HCEC 1CT (cell line): ENCODE measurements around the gene MSL2.
"Not testable (repeated sequence)": the region's sequence is repeated elsewhere in the genome, so short reads cannot be mapped to it uniquely, and the experiment has no call there.

Experiments
- DNase-seq: peaks from one replicate; pipeline ENCODE4 v3.0.0-alpha.2; 2017

MSL2 gene, protein sequence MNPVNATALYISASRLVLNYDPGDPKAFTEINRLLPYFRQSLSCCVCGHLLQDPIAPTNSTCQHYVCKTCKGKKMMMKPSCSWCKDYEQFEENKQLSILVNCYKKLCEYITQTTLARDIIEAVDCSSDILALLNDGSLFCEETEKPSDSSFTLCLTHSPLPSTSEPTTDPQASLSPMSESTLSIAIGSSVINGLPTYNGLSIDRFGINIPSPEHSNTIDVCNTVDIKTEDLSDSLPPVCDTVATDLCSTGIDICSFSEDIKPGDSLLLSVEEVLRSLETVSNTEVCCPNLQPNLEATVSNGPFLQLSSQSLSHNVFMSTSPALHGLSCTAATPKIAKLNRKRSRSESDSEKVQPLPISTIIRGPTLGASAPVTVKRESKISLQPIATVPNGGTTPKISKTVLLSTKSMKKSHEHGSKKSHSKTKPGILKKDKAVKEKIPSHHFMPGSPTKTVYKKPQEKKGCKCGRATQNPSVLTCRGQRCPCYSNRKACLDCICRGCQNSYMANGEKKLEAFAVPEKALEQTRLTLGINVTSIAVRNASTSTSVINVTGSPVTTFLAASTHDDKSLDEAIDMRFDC

DNA sequence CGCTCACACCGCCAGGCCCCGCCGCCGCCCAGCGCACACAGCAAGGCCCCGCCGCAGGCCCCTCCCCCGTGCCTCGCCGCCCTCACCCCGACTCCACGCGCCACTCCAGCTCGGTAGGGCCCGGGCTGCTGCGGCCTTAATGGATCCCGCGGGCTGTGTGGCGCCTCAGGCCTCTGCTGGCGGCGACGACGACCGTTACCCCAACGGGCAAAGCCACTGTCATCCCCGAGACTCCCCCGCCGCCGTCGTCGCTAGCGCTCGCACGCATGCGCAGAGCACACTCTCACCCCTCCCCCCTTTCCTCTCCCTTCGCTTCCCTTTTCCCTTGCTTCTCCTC lies at the start of gene MSL2:
TSS of gene MSL2 (minus strand) at position 272 of the 337 bp plus-strand sequence. CDS start 1,222 bp downstream, outside the sequence.
- no peak for DNase-seq

DNA sequence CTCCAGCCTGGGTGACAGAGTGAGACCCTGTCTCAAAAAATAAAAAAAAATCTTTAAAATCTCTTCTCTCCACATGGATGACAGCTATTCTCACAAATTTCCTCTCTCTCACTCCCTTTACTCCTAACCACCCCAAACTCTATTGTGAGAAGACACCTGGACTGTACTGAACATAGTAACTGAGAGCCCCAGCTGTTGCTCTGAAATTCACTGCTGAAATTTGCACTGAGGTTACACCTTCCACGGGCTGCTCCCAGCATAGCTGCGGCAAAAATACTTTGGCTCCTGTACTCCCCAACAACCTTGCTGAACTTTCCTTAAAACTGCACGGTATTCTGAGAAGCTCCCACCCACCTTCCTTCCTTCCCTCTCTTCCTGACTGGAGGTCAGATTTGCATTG lies 49.6 kb upstream of the MSL2 start:
- no peak for DNase-seq

DNA sequence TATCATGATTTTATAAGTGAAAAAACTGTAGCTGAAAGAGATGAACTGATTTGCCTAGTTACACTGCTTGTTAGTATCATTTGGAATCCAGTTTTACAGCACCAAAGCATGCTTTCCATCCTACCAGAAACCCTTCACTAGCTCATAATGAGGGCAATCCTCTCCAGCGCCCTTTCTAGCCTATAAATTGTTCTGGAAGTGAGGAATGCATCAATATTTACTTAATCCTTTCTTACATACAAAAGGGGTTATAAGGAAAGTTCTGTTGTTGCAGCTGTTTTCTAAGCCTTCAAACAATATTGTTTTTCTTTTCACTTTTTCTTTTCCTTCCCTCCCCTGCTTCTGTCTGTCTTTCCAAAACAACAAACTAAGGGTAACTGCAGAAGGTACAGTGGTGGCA lies 43.0 kb upstream of the MSL2 start:
- DNase-seq, result no peak

DNA sequence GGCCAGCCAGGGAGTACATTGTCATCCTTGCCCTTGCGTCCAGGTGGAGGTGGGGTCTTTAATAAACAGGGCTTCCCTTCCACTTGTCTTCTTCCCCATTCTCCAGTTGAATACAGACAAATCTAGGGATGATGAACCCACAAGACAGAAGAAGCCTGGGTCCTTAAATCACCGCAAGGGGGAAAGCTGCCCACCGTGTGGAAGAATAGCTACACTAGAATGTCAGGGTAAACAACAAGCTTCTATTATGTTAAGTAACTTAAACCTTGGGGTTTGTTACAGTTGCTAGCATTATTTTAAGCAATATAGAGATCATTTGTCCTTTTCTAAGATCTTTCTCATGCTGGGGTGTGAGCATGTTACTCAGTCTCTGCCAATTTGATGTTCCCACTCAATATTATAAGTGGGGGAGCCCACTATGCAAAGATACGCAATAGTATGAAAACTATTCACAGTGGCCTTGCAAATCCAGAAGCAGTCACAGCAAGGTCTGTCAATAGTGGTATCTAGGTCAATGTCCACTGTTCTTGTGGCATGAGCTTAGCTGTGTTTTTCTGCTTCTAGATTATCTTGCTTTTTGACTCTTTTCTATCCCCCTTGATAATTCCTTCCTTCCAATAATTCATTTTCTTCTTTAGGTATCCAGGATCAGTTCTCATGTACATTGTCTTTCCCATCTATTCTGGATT lies 42.0 kb upstream of the MSL2 start:
- no peak for DNase-seq

DNA sequence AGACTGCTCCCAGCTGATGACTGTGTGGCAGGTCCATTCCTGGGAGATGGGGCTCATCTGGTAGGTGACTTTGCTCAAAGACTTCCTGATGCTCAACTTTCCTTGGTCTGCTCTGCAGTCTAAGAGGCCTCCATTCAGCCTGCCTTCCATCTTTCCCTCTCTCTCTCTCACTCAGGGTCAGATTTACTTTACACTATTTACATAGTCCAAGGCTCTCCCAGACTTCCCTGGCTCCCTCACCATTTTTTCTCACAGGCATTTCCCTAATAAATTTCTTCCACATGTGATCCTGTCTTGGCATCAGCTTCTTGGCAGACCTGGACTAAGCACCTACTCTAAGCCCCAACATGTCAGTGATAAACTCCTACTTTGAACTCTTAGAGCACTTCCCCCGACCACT lies 41.0 kb upstream of the MSL2 start:
- DNase-seq, result no peak

DNA sequence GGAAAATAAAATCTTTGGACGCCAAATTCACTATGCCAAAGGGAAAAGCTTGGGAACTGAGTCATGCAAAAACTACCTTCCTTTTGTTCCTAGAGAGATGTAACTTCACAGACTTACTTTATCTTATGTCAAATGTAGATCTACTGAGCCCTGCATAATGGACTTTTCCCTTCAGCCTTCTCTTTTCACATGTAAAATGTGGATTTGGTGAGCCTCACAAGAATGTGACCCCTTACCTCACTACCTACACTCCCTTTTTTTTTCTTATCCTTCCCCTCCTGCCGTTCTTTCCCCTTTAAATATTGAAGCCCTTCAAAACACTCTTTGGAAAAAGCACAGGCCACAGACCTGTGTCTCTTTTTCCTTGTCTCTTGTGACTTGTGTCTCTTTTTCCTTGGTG lies 40.0 kb upstream of the MSL2 start:
- no peak for DNase-seq

DNA sequence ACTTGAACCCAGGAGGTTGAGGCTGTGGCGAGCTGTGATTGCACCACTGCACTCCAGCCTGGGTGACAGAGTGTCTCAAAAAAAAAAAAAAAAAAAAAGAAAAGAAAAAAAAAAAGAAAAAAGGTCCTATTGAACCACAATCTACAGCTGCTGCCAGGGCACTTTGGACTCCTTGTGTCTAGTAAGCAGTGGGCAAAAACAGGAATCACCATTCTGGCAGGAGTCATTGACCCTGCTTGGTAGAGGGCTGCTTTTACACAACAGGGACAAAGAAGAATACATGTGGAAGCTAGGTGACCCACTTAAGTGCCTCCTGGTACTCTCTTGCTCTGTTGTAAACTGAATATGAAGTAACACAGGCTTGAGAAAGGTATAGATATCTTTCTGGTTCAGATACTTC lies 39.4 kb upstream of the MSL2 start:
- no peak for DNase-seq

DNA sequence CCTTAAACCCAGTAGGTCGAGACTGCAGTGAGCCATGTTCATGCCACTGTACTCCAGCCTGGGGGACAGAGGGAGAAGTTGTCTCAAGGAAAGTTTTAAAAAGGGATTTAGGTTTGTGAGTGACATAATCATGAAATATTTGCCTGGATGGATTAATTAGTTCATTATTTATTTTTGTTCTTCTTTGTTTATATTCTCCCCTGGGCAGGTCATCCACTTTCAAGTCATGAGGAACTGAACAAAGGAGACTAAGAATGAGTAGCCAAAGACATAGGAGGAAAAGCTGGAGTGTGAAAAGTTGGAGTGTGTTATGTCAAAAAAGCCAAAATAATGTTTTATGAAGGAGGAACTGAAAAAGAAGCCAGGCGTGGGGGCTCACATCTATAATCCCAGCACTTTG lies 36.3 kb upstream of the MSL2 start:
- no peak for DNase-seq

DNA sequence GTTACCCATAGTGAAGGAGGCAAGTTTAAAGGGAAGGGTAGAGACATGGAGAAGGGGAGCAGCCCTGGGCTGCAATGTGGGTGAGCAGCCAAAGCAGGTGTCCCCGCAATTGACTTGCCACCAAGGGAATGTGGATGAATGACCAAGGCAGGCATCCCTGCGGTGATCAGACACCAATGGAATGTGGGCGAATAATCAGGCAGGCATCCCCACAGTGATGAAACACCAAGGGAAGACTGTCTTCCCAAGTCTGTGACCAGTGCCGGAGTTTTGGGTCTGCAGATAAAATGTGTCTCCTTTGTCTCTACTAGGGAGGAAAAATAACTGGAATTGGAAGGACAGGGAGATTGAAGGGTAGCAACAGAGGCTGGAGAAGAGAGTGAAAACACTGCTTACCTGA lies 26.6 kb upstream of the MSL2 start:
- DNase-seq, result peak; percentile 33

DNA sequence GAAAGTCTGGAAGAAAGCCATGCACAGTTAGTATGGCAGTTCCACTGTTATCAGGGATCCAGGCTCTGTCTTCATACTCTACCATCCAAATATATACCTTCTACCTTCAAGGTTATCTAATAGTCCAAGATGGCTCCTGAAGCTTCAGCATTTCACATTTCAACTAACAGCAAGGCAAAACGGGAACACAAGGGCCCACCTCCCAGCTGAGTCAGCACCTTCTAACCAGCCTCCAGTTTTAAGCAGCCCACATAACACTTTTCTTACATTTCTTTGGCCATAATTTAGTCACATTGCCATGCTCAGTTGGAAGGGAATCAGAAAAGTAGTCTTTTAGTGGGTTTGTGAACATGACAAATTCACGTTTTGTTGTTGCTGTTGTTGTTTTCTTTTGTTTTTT lies 15.4 kb upstream of the MSL2 start:
- no peak for DNase-seq

DNA sequence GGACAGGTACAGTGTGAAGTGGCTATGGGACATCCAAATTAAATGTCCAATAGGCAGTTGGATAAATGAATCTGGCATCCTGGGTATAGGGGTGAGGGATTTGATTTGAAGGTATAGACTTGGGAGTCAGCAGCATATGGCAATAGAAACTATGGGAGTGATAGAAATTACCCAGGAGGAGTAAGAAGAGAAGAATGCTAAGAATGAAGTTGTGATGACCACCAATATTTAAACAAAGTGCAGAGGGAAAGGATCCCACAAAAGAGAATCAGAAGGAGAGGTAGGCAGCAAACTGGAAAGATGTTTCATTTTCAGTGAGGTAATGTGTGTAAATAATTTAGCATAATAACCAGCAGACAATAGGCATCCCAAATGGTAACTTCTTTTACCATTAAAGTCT lies 13.8 kb upstream of the MSL2 start:
- peak; percentile 61 for DNase-seq

DNA sequence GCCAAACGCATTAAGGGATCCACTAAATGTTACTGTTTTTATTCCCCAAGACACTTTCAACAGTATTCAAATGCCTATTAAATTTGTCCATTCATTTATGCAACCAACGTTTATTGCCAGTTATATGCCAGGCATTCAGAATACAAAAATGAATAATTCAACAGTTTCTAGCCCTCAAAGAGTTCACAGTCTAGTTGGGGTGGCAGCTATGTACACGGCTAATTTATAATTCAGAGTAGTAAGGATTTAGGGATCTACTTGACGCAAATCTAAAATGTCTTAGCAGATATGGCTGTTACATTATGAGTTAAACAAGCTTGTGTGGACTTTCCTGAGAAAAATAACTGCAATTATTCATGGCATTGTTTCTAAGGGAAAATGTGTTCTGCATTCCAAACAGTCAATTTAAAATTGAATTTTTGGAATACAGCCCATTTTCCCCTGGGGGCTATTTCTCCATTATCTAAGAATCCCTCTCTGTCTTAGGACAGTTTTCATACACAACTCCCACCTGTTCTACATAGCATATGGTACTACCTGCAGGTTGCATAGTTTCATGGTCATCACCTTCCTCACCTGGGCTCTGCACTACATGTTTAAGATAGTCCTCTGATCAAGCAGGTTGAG lies 11.5 kb upstream of the MSL2 start:
- no peak for DNase-seq

DNA sequence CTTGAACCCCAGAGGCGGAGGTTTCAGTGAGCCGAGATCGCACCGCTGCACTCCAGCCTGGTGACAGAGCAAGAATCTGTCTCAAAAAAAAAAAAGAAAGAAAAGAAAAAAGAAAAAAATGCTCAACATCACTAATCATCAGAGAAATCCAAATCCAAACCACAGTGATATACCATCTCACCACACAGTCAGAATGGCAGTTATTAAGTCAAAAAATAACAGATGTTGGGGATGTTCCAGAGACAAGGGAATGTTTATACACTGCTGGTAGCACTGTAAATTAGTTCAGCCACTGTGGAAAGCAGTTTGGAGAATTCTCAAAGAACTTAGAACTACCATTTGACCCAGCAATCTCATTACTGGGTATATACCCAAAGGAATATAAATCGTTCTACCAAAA lies 3.1 kb upstream of the MSL2 start:
- not testable (repeated sequence) for DNase-seq

DNA sequence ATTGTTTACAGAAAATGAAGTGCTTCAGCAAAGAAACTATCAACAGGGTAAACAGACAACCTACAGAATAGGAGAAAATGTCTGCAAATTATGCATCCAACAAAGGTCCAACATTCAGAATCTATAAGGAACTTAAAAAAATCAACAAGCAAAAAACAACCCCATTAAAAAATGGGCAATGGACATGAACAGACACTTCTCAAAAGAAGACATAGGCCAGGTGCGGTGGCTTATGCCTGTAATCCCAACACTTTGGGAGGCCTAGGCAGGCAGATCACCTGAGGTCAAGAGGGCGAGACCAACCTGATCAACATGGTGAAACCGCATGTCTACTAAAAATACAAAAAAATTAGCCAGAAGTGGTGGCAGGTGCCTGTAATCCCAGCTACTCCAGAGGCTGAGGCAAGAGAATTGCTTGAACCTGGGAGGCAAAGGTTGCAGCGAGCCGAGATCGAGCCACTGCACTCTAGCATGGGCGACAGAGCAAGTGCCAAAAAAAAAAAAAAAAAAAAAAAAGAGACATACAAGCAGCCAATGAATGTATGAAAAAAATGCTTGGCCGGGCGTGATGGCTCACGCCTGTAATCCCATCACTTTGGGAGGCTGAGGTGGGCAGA lies 2.4 kb upstream of the MSL2 start:
- DNase-seq, result not testable (repeated sequence)

DNA sequence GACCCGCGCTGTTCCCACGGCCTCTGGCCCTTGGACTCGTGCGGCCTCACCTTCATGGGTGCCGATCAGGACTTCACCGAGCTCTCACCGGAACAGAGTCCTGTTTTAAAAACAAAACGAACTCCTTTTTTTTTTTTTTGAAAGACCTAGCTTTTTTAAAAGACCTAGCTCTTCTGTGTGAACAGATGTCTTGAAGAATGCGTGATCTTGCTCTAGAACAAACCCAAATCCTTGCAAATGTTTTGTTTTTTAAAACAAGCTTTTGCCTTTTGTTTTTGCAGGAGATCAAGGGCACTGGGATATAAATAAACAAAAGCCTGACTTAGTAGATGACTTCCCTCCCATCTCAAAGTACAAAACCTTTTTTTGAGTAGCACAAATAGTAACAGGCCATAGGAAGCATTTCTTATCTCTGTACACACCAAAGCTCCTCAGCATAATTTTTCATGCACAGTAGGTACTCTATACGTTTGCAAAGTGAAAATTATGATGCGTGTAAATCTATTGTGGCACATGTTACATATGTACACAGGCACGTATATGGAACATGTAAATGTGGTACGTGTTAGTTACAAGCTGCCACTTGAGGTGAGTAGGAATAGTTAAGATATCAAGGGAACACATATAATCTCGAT lies 1.1 kb upstream of the MSL2 start:
- no peak for DNase-seq

DNA sequence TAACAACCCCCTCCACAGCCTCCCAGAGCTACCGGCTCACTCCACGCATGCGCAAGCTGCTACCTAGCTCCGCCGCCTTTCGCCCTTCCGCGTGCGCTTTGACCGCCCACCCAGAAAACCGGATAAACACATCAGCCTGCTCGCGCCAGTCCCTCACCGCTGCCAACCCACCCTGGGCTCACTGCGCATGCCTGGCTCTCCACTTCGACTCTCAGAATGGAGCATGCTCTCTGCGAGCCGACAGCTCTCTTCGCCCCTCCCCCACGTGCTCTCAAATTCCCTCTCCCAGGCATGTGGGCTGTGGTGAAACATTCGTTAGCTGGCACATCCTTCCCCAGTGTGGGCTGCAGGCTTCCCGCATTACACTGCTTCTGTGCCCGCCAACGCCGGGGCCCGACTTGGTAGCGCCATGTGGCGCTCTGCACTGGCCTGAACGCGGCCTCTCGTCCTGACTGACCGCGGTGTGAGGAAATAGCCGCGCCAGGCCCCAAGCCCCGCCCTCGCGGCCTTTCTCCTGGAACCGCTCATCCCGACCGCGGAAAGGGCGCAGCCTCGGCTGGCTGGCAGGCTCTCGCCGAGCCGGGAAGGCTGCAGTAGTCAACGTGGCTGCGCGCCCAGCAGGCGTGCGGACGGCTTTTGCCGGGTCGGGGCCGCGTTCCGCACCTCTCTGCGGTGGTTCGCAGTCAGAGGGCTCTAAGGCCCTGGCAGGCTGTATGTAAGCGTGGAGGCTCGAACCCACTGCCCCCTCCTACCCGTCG lies 445 bp upstream of the MSL2 start:
- DNase-seq, result peak; percentile 99

DNA sequence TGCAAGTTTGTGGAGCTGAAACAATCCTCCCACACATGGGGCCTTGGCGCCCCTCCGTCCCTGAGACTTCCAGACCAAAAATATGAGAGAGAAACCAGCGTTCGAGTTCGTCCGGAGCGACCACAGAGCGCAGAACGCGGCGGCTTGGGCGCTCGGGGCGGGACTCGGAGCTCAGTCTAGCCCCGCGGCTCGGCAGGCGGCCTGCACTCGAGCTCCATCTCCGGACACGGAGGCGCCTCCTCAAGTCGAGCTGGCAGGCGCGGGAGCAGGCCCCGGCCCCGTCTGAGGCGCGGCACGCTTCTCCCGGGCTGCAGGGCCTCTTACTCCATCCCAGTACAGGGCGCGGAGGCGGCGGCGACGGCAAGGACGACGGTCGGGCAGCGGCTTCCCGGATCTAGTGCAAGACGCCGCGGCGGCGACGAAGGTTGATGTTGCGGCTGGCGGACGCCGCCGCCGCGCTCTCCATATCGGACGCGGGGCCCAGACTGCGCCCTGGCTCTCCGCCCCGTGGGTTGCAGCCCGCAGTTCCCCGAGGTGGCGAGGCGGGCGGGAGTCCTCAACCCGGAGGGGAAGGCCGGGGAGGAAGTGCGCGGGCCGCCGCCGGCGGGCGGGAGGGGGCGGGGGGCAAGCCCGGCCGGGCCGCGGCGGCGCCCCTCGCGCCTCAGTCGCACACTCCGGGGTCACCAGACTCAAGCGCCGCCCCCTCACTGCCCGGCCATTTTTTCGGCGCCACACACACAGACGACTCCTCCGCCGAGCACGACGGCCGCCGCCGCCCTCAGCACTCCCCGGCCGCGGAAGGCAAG lies 674 bp downstream of the MSL2 start:
- peak; percentile 74 for DNase-seq

DNA sequence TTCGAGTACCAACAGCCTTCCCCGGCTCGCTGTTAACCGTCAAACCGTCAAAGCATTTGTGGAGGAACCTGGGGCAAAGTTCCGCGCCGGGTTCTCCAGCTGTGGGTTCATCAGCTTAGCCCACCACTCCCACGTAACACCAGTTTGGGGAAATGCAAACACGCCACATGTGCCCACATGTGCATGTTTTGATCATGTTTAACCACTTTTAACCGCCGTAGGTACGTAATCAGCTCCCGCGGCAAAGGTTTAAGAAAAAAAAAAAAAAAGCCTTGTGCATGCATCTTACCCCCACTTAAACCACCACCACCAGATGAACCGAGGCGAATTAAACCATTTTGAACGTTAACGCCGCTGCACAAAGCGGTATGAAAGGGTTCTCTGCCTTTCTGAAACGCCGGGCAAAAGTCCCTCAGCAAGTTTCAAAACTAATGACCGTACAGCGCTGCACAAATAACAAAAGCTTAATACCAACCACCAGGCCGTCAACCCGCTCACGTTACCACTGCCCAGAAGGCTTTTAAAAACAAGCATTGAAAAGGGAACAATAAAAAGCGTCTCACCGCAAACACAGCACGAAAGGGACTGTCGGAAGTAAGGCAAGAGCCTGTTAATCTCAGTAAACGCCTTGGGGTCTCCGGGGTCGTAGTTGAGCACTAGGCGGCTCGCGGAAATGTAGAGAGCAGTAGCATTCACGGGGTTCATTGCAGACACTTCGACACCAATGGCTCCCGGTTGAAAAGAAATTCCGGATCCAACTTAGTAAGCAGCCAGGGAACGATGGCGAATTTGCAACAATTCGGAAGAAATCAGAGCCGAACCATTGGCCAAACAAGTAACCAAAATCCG lies 1.5 kb downstream of the MSL2 start:
- DNase-seq, result peak; percentile 21

DNA sequence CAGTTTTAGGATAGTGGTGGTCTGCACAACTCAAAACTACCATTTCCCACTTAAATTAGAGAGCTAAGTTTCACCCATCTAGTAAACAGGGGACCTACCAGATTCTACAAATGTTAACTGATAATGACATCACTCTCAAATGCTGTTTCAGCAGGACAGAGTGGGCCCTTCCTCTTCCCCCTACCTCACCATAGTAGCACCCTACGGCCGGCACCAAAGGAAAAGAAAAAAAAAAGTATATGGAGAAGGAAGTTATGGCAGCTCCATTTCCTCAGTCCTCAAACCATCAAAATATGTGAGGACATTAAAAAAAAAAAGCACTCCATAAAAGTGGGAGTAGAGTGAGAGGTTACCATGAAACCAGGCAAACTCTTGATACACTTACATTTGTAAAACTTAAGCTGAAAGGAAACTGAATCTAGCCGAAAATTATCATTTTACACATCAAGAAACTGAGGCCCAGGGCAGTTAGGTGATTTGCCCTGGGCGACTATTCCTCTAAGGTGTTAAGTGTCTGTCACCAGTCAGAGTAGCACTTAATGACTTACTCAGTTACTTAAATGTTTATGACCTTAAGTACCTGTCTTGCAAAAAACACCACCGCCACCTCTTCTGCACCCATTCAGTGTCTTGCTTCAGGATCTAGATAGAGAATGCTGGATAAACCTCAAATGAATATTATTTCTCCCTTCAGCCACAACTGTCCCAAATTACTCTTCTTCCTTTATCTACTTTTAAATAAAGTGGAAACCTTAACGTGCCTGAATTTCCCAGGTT lies 2.7 kb downstream of the MSL2 start:
- no peak for DNase-seq
